GM19043 (cell line): Measurements from ENCODE around the gene LAG3.

Experiments used
- ATAC-seq: cut with Tn5 transposase; IDR thresholded peaks from one replicate; pipeline ENCODE4 v1.9.1; 2021; ENCODE audit warnings: low read depth; ENCODE audit not compliant: unreplicated experiment

The LAG3 gene

GRCh38 chr12:6787309-6787708, 15.0 kb downstream of the LAG3 start:
- no peak for ATAC-seq

DNA sequence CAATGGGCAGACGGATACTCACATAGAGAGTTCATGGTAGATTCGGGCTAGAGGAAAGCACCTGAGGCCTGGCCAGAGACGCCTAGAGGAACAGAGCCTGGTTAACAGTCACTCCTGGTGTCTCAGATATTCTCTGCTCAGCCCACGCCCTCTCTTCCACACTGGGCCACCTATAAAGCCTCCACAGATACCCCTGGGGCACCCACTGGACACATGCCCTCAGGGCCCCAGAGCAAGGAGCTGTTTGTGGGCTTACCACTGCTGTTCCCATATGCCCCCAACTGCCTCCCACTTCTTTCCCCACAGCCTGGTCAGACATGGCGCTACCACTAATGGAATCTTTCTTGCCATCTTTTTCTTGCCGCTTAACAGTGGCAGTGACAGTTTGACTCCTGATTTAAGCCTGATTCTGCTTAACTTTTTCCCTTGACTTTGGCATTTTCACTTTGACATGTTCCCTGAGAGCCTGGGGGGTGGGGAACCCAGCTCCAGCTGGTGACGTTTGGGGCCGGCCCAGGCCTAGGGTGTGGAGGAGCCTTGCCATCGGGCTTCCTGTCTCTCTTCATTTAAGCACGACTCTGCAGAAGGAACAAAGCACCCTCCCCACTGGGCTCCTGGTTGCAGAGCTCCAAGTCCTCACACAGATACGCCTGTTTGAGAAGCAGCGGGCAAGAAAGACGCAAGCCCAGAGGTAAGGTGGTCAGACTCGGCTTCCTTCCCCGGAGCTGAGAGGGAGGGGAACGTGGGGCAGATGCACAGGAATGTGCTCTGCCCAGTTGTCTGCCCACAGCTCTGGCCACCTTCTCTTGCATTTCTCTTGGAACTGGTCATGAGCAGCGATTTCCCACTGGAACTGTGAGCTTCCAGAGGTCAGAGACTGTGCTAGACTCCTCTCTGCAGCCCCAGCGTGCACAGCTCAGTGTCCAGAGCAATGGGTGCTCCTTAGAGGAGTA, 16.9 kb downstream of the LAG3 start, which contains the start of gene CD4:
Gene CD4 (plus strand): TSS at position 557 of the 953 bp plus-strand sequence. CDS start 10,611 bp downstream, outside the sequence.
- ATAC-seq = no peak

- ATAC-seq = no peak
These were observed 18.3 kb downstream of the LAG3 start for GRCh38 chr12:6790496-6791150.

DNA sequence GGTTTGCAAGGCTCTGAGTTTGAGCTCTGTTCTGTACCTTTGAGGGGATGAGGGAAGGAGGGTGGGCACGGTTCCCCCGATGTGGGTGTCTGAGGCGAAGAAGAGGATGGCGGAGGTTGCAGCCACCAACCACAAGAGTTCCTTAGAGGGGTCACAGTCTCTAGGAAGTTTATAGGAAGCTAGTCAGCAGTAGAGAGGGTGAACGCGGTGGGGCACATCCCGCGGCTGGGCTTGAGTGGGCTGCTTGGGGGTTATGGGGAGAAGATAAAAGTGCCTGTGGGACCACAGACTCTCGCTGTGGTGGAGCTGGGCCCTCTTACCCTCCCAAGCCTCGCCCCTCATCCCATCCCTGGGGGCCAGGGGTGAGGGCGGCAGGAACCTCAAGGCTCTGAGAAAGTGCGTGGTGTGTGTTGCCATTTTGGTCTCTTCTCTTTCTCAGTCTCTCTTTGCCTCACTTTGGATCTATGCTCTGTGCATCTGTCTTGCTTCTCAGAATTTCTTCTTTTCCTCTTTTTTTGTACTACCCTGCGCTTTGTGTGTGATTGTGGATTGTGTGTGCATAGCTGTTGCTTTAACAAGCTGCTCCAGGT, 19.7 kb downstream of the LAG3 start:
- no peak for ATAC-seq

GRCh38 chr12:6792522-6793201, 20.3 kb downstream of the LAG3 start:
- no peak for ATAC-seq

GRCh38 chr12:6795088-6795487, 22.8 kb downstream of the LAG3 start:
- no peak for ATAC-seq

- no peak for ATAC-seq
These were observed 24.3 kb downstream of the LAG3 start for GRCh38 chr12:6796576-6796975.

GRCh38 chr12:6799147-6799546, 26.8 kb downstream of the LAG3 start:
- ATAC-seq = no peak

- ATAC-seq = no peak
These were observed 34.9 kb downstream of the LAG3 start for GRCh38 chr12:6807170-6807569.

- ATAC-seq = no peak
These were observed 36.7 kb downstream of the LAG3 start for GRCh38 chr12:6809056-6809455.

GRCh38 chr12:6810758-6811157, 38.4 kb downstream of the LAG3 start:
- ATAC-seq = no peak

DNA sequence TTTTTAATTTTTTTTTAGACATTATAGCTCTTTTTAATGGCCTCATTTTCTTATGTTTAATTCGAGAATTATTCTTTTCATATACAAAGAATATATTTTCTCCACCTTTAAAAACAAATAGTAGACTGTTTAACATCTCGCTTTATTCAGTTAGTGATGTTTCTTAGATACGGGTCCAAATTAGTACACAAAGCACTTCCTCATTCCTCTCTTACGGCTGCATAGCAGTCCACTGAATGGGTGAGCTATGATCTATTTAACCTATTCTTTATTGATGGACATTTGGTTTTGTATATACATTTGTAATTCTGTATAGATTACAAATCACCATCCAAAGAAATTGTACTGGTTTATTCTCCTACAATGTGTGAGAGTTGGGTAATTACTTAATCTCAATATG, 41.0 kb downstream of the LAG3 start:
- no peak for ATAC-seq

DNA sequence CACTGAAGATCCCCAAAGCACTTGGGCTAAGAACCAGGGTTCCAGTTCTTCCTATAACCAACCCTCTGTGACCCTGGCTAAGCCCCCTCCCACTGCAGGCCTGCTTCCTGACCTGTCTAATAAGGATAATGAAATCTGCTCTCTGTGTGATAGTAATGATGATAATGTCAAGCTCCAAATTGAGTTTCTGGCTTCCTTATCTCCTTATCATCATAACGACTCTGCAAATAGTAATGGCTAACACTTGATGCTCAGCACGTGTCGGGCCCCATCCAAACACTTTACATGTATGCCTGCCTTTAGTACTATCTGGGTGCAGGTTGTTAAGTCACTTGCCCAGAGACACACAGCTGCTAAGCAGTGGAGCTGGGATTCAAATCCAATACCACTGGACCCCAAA, 44.3 kb downstream of the LAG3 start:
- ATAC-seq = no peak

- ATAC-seq = no peak
These were observed 44.8 kb downstream of the LAG3 start for GRCh38 chr12:6817098-6817497.

- no peak for ATAC-seq
These were observed 45.4 kb downstream of the LAG3 start for GRCh38 chr12:6817662-6818157.

GRCh38 chr12:6818222-6818621, 45.9 kb downstream of the LAG3 start:
- ATAC-seq = no peak

- no peak for ATAC-seq
These were observed 46.3 kb downstream of the LAG3 start for GRCh38 chr12:6818645-6819044.

- no peak for ATAC-seq
These were observed 47.0 kb downstream of the LAG3 start for GRCh38 chr12:6819106-6820030.

- no peak for ATAC-seq
These were observed 47.8 kb downstream of the LAG3 start for GRCh38 chr12:6820166-6820565.
